Stomach (tissue), 9 donors: ENCODE data around the gene ACOX2. TPM values are rescaled to one million over a fixed set of nuclear protein-coding genes. Genes with fewer than 3 reads are reported as not detected.

Source experiments
- DNase-seq, 2 donors: peaks; one replicate each; pipeline versions ENCODE4 v3.0.0 to v3.0.0-alpha.2; 2013 to 2019
- H3K27ac ChIP-seq, 5 donors: fragments of 200-600 bp in 4 of 5; sonication (generic) in 4 of 5; one replicate each; pipeline ENCODE4 v1.5.1; 2013 to 2019; ENCODE audit warnings: mild to moderate bottlenecking in 1 of 5, moderate library complexity in 1 of 5
- H3K27me3 ChIP-seq, 3 donors: fragments of 200-600 bp; sonication (generic); one replicate each; pipeline ENCODE4 v1.5.1; 2017 to 2019; ENCODE audit warnings: mixed run types in 1 of 3
- H3K36me3 ChIP-seq, 4 donors: fragments of 200-600 bp; sonication (generic); 1 replicate in 3 of 4; 2 replicates in 1 of 4; pipeline ENCODE4 v1.5.1; 2016 to 2019
- H3K4me1 ChIP-seq, 4 donors: fragments of 200-600 bp; sonication (generic); one replicate each; pipeline ENCODE4 v1.5.1; 2016 to 2019
- H3K4me3 ChIP-seq, 4 donors: fragments of 200-600 bp; sonication (generic) in 3 of 4; one replicate each; pipeline ENCODE4 v1.5.1; 2016 to 2019; ENCODE audit warnings: mild to moderate bottlenecking in 1 of 4
- H3K9me3 ChIP-seq, 4 donors: fragments of 200-600 bp; sonication (generic); one replicate each; pipeline ENCODE4 v1.5.1; 2016 to 2019
- CTCF ChIP-seq, 7 experiments: fragments of 450-650 bp in 4 of 7; fragments of 200-600 bp in 3 of 7; sonication (generic) in 3 of 7; IDR thresholded peaks; one replicate each; pipeline ENCODE4 v1.5.1; 2016 to 2019; ENCODE audit warnings: antibody characterized with exemption in 7 of 7, control low read depth in 2 of 7, mild to moderate bottlenecking in 1 of 7
- EP300 ChIP-seq: sonication (generic); formaldehyde crosslinking; IDR thresholded peaks from one replicate; pipeline ENCODE4 v1.6.1; 2017; ENCODE audit warnings: antibody characterized with exemption
- POLR2A ChIP-seq, 4 donors: fragments of 450-650 bp; IDR thresholded peaks; one replicate each; pipeline ENCODE4 v1.6.1; 2016; ENCODE audit warnings: antibody characterized with exemption in 4 of 4, control low read depth in 2 of 4, mild to moderate bottlenecking in 1 of 4, moderate library complexity in 1 of 4
- POLR2AphosphoS5 ChIP-seq, 3 donors: sonication (generic); formaldehyde crosslinking; IDR thresholded peaks; one replicate each; pipeline ENCODE4 v1.6.1; 2016; ENCODE audit warnings: antibody characterized with exemption in 3 of 3
- WGBS, 5 donors: extraction: QIAGEN DNeasy Blood & Tissue Kit in 3 of 5; methylation state at CpG; one replicate each; pipeline versions ENCODE4 v1.1.5 to v1.1.7; 2013 to 2018; 5-methylcytosine and 5-hydroxymethylcytosine counted together
- intact Hi-C: fragments of 100-400 bp; cut with DNase I; formaldehyde crosslinking; loops from one replicate; pipeline ENCODE4 v1.15.1; 2023; ENCODE audit warnings: low total_unique reads
- polyA plus RNA-seq, 3 donors: library from polyadenylated mRNA; stranded (reverse); fragments of 200-250 nt; gene quantifications; one replicate each; pipeline ENCODE4 v1.2.3, GENCODE V29; 2013
- total RNA-seq, 5 donors: library from RNA; depleted of rRNA; stranded (reverse); fragments of >200 nt; gene quantifications; one replicate each; pipeline versions ENCODE4 v1.1.0 to v1.2.3, GENCODE V29; 2014 to 2016
- donor health status: healthy with polysubstance abuse.
- donor health status: Bipolar disorder and iron deficiency.
- donor health status: healthy.

The ACOX2 gene
- total and polyA plus RNA-seq, 8 donors: 1.6 to 22.2 (median 7.5) TPM; not detected in 1

- Histone ChIP-seq H3K9me3 (no peaks in the 10 kb centered on the region), H3K4me3 (no peak overlapping the region), H3K4me1 (peaks cover 0 to 24% (median 9%) of the 10 kb centered on the region in 4 donors), H3K36me3 (no peaks in the 10 kb centered on the region), H3K27ac (no peak overlapping the region), H3K27me3 (no peaks in the 10 kb centered on the region)
- WGBS, 5 donors: 70 to 79% (median 78%) methylated on average over 3 of the region's 3 CpGs
- intact Hi-C loops: no loop called here
- no peak for TF ChIP-seq EP300
- TF ChIP-seq POLR2AphosphoS5 (IDR thresholded peaks at IDR 0.05): no peak
- TF ChIP-seq CTCF (IDR thresholded peaks at IDR 0.05): no peak
- no peak for TF ChIP-seq POLR2A (IDR thresholded peaks at IDR 0.05)
- DNase-seq: no peak
Observed at GRCh38 chr3:58474967-58475578, 61.9 kb downstream of the ACOX2 start.

DNA sequence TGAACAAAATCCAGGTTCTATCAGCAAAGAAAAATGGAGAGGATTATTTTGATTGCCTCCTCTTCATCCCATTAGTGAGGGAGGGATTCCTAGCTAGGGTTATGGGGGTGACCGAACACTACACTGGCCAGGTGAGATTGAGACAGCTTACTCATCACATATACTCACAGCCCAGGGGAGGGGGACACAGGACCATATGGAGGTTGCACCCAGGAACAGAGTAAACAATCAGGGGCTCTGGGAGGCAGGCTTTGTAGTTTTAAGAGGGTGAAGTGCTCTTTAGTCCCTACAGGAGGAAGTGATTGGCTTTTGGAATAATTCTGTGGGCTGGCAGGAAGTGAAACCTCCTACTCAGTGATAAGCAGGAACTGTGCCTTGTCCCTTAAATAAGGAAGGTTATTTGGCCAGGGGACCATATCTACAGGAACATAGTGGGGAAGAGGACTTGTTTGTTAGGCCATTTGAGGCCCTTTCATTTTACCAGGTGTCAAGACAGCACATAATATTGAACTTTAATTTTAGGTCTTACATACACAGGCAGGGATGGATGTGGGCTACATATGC, 62.6 kb downstream of the ACOX2 start:
- peaks cover 0 to 24% (median 9%) of the 10 kb centered on the region in 4 donors for H3K4me1 ChIP-seq
- no peaks in the 10 kb centered on the region for H3K36me3 ChIP-seq
- TF ChIP-seq EP300 (no peak), CTCF (IDR thresholded peaks at IDR 0.05) (no peak), POLR2A (IDR thresholded peaks at IDR 0.05) (no peak), POLR2AphosphoS5 (IDR thresholded peaks at IDR 0.05) (no peak)
- DNase-seq: peak in 1 of 2 donors; percentile 35
- H3K9me3 ChIP-seq: no peaks in the 10 kb centered on the region
- H3K27me3 ChIP-seq: no peaks in the 10 kb centered on the region
- H3K4me3 ChIP-seq: no peak overlapping the region
- WGBS, 5 donors: 94 to 100% (median 97%) methylated on average over 1 of the region's 1 CpG
- intact Hi-C loops: no loop called here
- no peak overlapping the region for H3K27ac ChIP-seq

DNA sequence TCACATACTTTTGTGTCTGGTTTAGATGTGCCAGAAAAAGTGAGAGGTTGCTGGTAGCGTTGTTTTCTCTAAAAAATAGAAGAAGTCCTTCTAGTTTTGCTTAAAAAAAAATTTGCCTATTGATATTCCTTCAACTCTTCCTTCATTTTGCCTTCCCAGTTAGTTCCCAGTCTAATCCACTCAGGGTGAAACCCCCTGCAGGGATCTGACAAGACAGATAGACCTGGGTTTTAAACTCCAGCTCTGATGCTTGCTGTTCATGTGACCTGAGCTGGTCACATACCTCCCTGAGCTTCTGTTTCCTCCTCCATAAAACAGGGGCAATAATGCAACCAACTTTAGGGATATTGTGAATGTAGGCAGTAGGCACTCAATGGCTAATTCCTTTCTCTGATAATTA, 63.7 kb downstream of the ACOX2 start:
- Histone ChIP-seq H3K4me1 (peaks cover 0 to 24% (median 9%) of the 10 kb centered on the region in 4 donors), H3K36me3 (no peaks in the 10 kb centered on the region), H3K27ac (no peak overlapping the region), H3K9me3 (no peaks in the 10 kb centered on the region), H3K4me3 (no peak overlapping the region), H3K27me3 (no peaks in the 10 kb centered on the region)
- TF ChIP-seq CTCF (IDR thresholded peaks at IDR 0.05) (no peak), EP300 (no peak), POLR2A (IDR thresholded peaks at IDR 0.05) (no peak), POLR2AphosphoS5 (IDR thresholded peaks at IDR 0.05) (no peak)
- intact Hi-C loops: no loop called here
- no peak for DNase-seq
- 89 to 100% (median 96%) methylated on average over 1 of the region's 1 CpG for WGBS, 5 donors

DNA sequence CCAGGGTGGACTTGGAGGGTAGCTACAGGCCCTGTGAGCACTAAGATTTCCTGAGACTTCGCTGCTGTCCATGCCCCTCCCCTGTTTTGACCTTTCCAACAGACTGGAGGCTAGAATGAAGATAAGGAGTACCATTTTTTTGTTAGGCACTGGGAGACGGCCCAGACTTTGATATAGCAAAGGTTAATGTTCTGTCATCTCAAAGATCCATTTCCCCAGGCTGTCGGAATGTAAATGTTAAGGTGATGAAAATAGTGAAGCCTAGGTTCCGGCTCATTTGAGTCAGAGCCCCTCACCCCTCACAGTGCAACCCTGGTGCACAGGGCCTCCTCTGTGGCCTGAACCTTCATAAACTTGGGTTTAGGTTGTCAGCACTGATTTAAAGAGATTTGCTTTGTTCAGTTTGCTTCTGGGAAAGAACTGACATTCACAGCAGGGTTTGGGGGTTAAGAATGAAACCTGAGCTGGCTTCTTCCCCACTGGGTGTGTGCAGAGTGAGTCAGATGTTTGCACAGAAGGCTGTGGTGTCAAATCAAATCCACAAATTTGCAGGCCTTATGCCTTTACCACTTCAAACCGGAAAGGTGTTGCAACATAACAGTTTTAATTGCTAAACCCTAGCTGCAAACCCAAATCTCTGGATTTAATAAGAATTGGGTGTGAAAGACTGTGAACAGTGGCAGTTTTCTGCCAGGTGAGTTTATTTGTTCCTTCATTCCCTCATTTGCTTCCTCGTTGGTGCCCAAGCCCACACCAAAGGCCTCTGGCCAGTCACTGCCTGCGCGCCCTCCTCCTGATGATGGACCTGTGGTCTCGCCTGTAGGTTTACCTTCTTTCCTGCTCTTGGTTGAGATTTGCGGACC, 65.7 kb downstream of the ACOX2 start:
- DNase-seq: peak in 1 of 2 donors; percentile 83
- peak overlapping the region in 1 of 5 donors; percentile 45 for H3K27ac ChIP-seq
- 48 to 55% (median 49%) methylated on average over 9 to 10 of the region's 10 CpGs for WGBS, 5 donors
- TF ChIP-seq EP300: no peak
- no peak for TF ChIP-seq CTCF (IDR thresholded peaks at IDR 0.05)
- no peak for TF ChIP-seq POLR2AphosphoS5 (IDR thresholded peaks at IDR 0.05)
- no peak for TF ChIP-seq POLR2A (IDR thresholded peaks at IDR 0.05)
- no peaks in the 10 kb centered on the region for H3K36me3 ChIP-seq
- H3K4me3 ChIP-seq: no peak overlapping the region
- H3K4me1 ChIP-seq: peaks cover 0 to 24% (median 9%) of the 10 kb centered on the region in 4 donors
- intact Hi-C loops: no loop called here
- no peaks in the 10 kb centered on the region for H3K27me3 ChIP-seq
- H3K9me3 ChIP-seq: no peaks in the 10 kb centered on the region
